Measurements from ENCODE around the gene NACA.

The NACA gene

DNA sequence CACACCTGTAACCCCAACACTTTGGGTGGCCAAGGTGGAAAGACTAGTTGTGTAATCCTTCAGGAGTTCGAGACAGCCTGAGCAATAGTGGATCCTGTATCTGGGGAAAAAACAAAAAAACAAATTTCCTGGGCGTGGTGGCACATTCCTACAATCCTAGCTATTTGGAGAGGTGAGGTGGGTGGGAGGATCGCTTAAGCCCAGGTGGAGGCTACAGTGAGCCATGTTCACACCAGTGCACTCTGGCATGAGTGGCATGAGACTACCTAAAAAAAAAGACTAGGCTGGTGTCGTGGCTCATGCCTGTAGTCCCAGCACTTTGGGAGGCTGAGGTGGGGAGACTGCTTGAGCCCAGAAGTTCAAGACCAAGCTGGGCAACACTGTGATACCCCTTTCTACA, 54.3 kb downstream of the NACA start:
- no peaks in the 10 kb centered on the region for H3K4me1 ChIP-seq (ENCODE audit: insufficient read depth, low read length)
- H3K27me3 ChIP-seq (ENCODE audit: insufficient read depth, low read length): no peaks in the 10 kb centered on the region
- peaks cover 72% of the 10 kb centered on the region for H3K36me3 ChIP-seq (ENCODE audit: insufficient read depth, low read length)
- H3K9me3 ChIP-seq (ENCODE audit: low read length): no peaks in the 10 kb centered on the region
- H2AFZ ChIP-seq (ENCODE audit: low read depth, low read length): no peak overlapping the region
- no peak overlapping the region for H3K4me3 ChIP-seq (ENCODE audit: low read length)

GRCh38 chr12:56668197-56668457, 57.0 kb downstream of the NACA start:
- no peaks in the 10 kb centered on the region for H3K27me3 ChIP-seq (ENCODE audit: insufficient read depth, low read length)
- no peak overlapping the region for H3K4me3 ChIP-seq (ENCODE audit: low read length)
- H3K9me3 ChIP-seq (ENCODE audit: low read length): no peaks in the 10 kb centered on the region
- no peaks in the 10 kb centered on the region for H3K4me1 ChIP-seq (ENCODE audit: insufficient read depth, low read length)
- H3K36me3 ChIP-seq (ENCODE audit: insufficient read depth, low read length): peaks cover 90% of the 10 kb centered on the region
- no peak overlapping the region for H2AFZ ChIP-seq (ENCODE audit: low read depth, low read length)
